HK-2 (cell line): ENCODE data around the gene CYB561A3.

Experiments
- DNase-seq: peaks from one replicate; pipeline ENCODE4 v3.0.0-alpha.2; 2018; ENCODE audit not compliant: unreplicated experiment

Gene CYB561A3

GRCh38 chr11:61345170-61345610 is 16.5 kb downstream of the CYB561A3 start:
- no peak for DNase-seq

- DNase-seq, result no peak
Measured at GRCh38 chr11:61343792-61344745, 17.6 kb downstream of the CYB561A3 start.

GRCh38 chr11:61342207-61342803 is 19.4 kb downstream of the CYB561A3 start:
- DNase-seq, result no peak

- DNase-seq, result no peak
Measured at GRCh38 chr11:61341706-61342105, 20.0 kb downstream of the CYB561A3 start.

GRCh38 chr11:61340979-61341378 is 20.7 kb downstream of the CYB561A3 start:
- DNase-seq, result no peak

GRCh38 chr11:61339490-61339878 is 22.2 kb downstream of the CYB561A3 start:
- no peak for DNase-seq

- no peak for DNase-seq
Measured at GRCh38 chr11:61338783-61339489, 22.7 kb downstream of the CYB561A3 start.

- no peak for DNase-seq
Measured at GRCh38 chr11:61337706-61338470, 23.8 kb downstream of the CYB561A3 start.

GRCh38 chr11:61336171-61336935 is 25.3 kb downstream of the CYB561A3 start:
- peak; percentile 70 for DNase-seq

- no peak for DNase-seq
Measured at GRCh38 chr11:61335355-61335710, 26.3 kb downstream of the CYB561A3 start.

GRCh38 chr11:61334434-61335354 is 27.0 kb downstream of the CYB561A3 start:
- DNase-seq, result peak; percentile 18

GRCh38 chr11:61333550-61334433 is 27.9 kb downstream of the CYB561A3 start:
- DNase-seq, result no peak

- peak; percentile 87 for DNase-seq
Measured at GRCh38 chr11:61332797-61333549, 28.7 kb downstream of the CYB561A3 start, which contains the start of the genes DDB1 and TKFC. Gene DDB1, minus strand, starts transcription at chr11:61333105. Its CDS starts 137 bp downstream, at chr11:61332968. Gene TKFC, plus strand, starts transcription at chr11:61333228. Its CDS starts 1,501 bp downstream, at chr11:61334729.

GRCh38 chr11:61332281-61332796 is 29.3 kb downstream of the CYB561A3 start:
- no peak for DNase-seq

GRCh38 chr11:61331651-61332050 is 30.0 kb downstream of the CYB561A3 start:
- no peak for DNase-seq

GRCh38 chr11:61329871-61330270 is 31.8 kb downstream of the CYB561A3 start:
- DNase-seq, result no peak

- no peak for DNase-seq
Measured at GRCh38 chr11:61328351-61328750, 33.3 kb downstream of the CYB561A3 start.

- no peak for DNase-seq
Measured at GRCh38 chr11:61327669-61328071, 34.0 kb downstream of the CYB561A3 start.
